ENCODE results near the gene KDM3B.

DNA sequence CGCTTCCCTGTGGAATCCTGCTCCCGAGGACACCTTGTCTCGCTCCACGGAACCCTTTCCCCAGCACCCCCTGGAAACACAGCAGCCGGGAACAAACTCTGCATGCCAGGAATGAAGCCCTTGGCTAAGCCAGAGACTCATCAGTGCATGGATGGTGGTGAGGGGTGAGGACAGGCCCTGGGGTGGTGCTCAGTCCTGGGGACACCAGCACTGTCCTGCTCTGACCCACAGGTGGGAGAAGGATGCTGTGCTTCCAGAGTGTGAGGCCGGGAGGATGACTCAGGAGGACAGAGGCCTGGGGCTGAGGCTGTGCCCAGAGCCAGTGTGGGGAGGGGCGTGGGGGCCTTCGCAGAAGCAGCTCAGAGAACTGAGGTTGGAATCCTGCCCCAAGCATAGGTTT is 101.6 kb downstream of the KDM3B start:
- TF ChIP-seq, protein P1, sequence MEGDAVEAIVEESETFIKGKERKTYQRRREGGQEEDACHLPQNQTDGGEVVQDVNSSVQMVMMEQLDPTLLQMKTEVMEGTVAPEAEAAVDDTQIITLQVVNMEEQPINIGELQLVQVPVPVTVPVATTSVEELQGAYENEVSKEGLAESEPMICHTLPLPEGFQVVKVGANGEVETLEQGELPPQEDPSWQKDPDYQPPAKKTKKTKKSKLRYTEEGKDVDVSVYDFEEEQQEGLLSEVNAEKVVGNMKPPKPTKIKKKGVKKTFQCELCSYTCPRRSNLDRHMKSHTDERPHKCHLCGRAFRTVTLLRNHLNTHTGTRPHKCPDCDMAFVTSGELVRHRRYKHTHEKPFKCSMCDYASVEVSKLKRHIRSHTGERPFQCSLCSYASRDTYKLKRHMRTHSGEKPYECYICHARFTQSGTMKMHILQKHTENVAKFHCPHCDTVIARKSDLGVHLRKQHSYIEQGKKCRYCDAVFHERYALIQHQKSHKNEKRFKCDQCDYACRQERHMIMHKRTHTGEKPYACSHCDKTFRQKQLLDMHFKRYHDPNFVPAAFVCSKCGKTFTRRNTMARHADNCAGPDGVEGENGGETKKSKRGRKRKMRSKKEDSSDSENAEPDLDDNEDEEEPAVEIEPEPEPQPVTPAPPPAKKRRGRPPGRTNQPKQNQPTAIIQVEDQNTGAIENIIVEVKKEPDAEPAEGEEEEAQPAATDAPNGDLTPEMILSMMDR (IDR thresholded peaks at IDR 0.05; ENCODE audit: low read length) = no peak
- TF ChIP-seq EZH2 (optimal IDR thresholded peaks at IDR 0.05; ENCODE audit: low read depth, low read length) = no peak
